Brain microvascular endothelial cell (primary cell): Measurements from ENCODE around the gene C1orf226.

Experiments
- DNase-seq: peaks from one replicate; pipeline ENCODE4 v3.0.0-alpha.2; 2020
- H3K27ac ChIP-seq: fragments of 250-450 bp; sonication (Bioruptor Pico); 2 replicates; pipeline ENCODE4 v1.5.1; 2020; ENCODE audit warnings: mild to moderate bottlenecking, moderate library complexity
- H3K27me3 ChIP-seq: fragments of 250-450 bp; sonication (Bioruptor Pico); replicated peaks from 2 replicates; pipeline ENCODE4 v1.5.1; 2020; ENCODE audit warnings: mild to moderate bottlenecking
- H3K36me3 ChIP-seq: fragments of 250-450 bp; sonication (Bioruptor Pico); replicated peaks from 2 replicates; pipeline ENCODE4 v1.5.1; 2020; ENCODE audit warnings: mild to moderate bottlenecking
- H3K4me3 ChIP-seq: 2 replicates; pipeline ENCODE4 v1.5.1; 2011; ENCODE audit warnings: low read depth, mild to moderate bottlenecking, control low read depth, low read length, moderate library complexity
- in situ Hi-C: cut with HindIII; loops from 2 replicates; pipeline ENCODE4 v1.10.0; 2017; ENCODE audit warnings: low sequenced_read_pairs, low pct_ligation_motif_present
- TF ChIP-seq, protein P1 (sequence below): IDR thresholded peaks from 2 replicates; pipeline ENCODE4 v1.5.1; 2011; ENCODE audit warnings: low read depth, mild to moderate bottlenecking, moderate library complexity, low read length, control low read depth, inconsistent platforms; ENCODE audit errors: missing control alignments

The C1orf226 gene

DNA sequence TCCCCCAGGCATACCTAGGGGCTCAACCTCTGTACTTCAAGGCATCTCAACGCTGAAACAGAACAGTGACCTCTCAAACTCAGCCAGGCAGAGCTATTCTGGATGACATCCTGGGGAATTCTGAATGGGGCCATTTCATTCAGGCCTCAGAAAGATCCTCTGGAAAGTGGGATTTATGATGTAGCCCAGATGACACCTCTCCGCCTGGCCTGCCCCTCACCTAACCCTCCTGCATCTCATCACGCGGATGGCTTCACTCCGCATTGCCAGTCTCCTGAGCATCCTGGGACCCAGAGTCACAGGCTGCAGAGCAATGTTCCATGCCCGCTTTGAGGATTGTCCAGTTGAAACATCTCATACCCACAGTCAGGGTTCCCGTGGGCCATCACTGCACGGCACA is 6.1 kb upstream of the C1orf226 start:
- Histone ChIP-seq H3K27me3 (no peaks in the 10 kb centered on the region), H3K36me3 (no peaks in the 10 kb centered on the region), H3K4me3 (no peak overlapping the region), H3K27ac (no peak overlapping the region)
- TF ChIP-seq, protein P1, sequence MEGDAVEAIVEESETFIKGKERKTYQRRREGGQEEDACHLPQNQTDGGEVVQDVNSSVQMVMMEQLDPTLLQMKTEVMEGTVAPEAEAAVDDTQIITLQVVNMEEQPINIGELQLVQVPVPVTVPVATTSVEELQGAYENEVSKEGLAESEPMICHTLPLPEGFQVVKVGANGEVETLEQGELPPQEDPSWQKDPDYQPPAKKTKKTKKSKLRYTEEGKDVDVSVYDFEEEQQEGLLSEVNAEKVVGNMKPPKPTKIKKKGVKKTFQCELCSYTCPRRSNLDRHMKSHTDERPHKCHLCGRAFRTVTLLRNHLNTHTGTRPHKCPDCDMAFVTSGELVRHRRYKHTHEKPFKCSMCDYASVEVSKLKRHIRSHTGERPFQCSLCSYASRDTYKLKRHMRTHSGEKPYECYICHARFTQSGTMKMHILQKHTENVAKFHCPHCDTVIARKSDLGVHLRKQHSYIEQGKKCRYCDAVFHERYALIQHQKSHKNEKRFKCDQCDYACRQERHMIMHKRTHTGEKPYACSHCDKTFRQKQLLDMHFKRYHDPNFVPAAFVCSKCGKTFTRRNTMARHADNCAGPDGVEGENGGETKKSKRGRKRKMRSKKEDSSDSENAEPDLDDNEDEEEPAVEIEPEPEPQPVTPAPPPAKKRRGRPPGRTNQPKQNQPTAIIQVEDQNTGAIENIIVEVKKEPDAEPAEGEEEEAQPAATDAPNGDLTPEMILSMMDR = no peak
- no peak for DNase-seq
- in situ Hi-C loops = no loop called here

- DNase-seq = no peak
- Histone ChIP-seq H3K27me3 (no peaks in the 10 kb centered on the region), H3K36me3 (no peaks in the 10 kb centered on the region), H3K27ac (no peak within 1 kb of the TSS), H3K4me3 (no peak within 1 kb of the TSS)
- in situ Hi-C loops = no loop called here
- TF ChIP-seq, protein P1 = no peak
Measured at GRCh38 chr1:162376691-162377090, 4.8 kb upstream of the C1orf226 start, which contains the start of gene SPATA46. Gene SPATA46 (minus strand): TSS chr1:162376854. CDS start chr1:162376790, 64 bp downstream.

DNA sequence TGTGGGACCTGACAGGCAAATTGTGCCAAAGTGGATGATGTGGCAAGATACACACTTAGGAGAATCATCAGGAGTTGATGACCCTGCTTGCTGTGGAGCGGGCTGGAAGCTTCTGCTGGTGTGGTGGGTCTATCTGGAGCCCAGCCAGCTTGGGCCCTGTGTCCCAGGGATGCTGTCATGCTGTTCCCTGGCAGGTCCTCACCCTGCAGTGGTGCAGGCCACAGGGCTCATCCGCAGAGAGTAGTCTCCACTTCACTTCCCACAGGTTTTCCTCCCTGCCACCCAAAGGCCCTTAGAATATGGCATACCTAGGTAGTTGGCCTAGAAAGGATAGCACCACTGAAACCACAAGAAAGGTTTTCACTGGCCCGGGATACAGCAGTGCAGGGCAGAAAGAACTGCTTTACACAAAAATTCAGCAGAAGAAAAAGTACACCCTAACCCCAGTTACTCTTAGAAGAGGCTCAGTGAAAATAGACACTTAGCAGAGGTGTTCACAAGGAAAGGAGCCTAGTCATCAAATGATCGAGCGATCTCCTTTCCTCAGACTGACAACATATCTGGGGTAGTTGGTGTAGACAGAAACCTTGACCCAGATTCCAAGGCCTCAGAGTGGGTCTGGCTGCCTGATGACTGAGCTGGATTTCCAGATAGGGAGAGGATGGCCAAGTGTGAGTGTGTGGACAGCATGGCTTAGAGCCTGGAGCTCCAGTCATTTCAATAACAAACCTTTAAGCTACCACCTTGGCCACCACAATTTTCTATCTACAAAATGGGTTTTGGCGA is 1.3 kb upstream of the C1orf226 start:
- TF ChIP-seq, protein P1 = no peak
- in situ Hi-C loops = no loop called here
- H3K36me3 ChIP-seq = no peaks in the 10 kb centered on the region
- no peaks in the 10 kb centered on the region for H3K27me3 ChIP-seq
- no peak overlapping the region for H3K4me3 ChIP-seq
- DNase-seq = no peak
- H3K27ac ChIP-seq = no peak overlapping the region

DNA sequence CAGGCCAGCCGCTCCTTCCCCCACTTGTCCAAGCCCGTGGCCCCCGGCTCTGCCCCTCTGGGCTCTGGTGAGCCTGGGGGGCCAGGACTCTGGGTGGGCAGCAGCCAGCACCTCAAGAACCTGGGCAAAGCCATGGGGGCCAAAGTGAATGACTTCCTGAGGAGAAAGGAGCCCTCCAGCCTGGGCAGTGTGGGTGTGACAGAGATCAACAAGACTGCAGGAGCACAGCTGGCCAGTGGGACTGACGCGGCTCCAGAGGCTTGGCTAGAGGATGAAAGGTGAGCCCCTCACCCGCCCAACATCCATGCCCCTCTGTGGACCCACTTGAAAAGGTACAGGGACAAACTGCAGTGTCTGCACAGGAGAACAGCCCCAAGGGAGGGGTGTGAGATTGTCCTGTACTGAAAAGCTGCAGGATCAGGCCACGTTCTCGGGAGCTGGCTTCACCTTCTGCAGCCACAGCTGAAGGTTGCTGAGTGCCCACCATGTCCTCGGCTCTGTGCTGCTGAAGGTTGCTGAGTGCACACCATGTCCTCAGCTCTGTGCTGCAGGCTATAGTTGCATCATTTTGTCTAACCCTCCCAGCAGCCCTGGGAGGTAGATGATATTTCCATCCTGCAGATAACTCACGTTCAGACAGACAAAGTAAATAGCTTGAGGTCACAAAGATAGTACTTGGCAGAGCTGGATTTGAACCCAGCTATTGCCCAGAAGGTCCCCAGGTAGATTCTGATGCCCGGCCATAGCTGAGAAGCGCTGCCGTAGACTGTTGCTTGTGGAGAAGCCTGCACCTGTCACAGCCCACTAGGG is 618 bp downstream of the C1orf226 start:
- Histone ChIP-seq H3K4me3 (no peak overlapping the region), H3K36me3 (no peaks in the 10 kb centered on the region), H3K27ac (no peak overlapping the region), H3K27me3 (no peaks in the 10 kb centered on the region)
- in situ Hi-C loops = no loop called here
- DNase-seq = no peak
- TF ChIP-seq, protein P1 = no peak

- H3K27me3 ChIP-seq = no peaks in the 10 kb centered on the region
- DNase-seq = no peak
- in situ Hi-C loops = no loop called here
- no peaks in the 10 kb centered on the region for H3K36me3 ChIP-seq
- TF ChIP-seq, protein P1 = no peak
- no peak overlapping the region for H3K4me3 ChIP-seq
- H3K27ac ChIP-seq = no peak overlapping the region
Measured at GRCh38 chr1:162383091-162383490, 1.6 kb downstream of the C1orf226 start.
